ENCODE results near the gene USHBP1.

DNA sequence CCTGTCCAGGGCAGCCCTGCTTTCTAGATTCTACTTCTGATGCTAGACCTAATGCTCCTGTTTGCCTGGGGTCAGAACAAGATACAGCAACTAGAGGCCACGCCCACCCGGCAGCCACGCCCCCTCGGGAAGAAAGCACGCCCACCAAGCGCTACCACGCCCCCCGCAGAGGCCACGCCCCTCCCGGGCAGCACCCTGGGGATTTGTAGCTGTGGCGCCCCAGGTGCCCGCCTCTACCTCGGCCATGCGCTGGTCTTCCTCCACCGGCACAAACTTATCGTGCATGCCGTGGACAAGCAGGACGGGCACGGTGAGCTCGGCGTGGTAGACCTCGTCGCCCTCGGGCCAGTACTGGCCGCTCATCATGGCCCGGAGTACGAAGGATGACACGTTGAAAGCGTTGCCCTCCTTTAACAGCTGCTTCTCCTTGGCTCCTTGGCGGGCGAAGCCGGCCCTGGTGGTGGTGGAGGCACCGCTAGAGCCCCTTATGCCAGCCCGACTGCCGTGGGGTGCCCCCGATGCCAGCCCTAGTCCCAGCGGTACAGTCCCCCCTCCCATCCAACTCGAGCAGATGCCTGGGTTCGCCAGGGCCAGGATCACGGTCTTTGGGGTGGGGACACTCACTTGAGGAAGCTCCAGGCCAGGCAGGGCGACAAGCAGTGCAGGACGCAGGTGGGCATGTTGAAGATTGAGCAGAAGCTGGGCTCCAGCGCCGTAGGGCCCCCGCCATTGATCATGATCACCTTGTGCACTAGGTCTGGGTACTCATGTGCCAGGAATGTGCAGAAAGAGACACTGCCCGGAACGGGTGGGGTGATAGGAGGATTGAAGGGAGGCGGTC lies 29.7 kb upstream of the USHBP1 start:
- no peak for TF ChIP-seq CTCF (IDR thresholded peaks at IDR 0.05)
- no peak for TF ChIP-seq POLR2AphosphoS5 (IDR thresholded peaks at IDR 0.05)
- TF ChIP-seq POLR2A (IDR thresholded peaks at IDR 0.05), result no peak
- TF ChIP-seq EP300 (IDR thresholded peaks at IDR 0.05; ENCODE audit: low read depth), result no peak

Data from transverse colon (tissue), 4 donors.